ENCODE data around the gene UCKL1.
A peak's percentile ranks its signal among the peaks of the same experiment; 100 is the strongest.

Gene UCKL1

GRCh38 chr20:63946986-63947637 lies 9.1 kb downstream of the UCKL1 start:
- TF ChIP-seq CTCF (conservative IDR thresholded peaks at IDR 0.05): peak; percentile 16; the same call in 1 of the 2 replicates
- peak overlapping the region; percentile 77 for H3K27ac ChIP-seq

- no peak for TF ChIP-seq CTCF (conservative IDR thresholded peaks at IDR 0.05)
These were observed 10.0 kb downstream of the UCKL1 start for GRCh38 chr20:63945921-63946920.

GRCh38 chr20:63945031-63945658 lies 11.1 kb downstream of the UCKL1 start:
- peak overlapping the region; percentile 10; the same call in 1 of the 2 replicates for H3K27ac ChIP-seq
- TF ChIP-seq CTCF (conservative IDR thresholded peaks at IDR 0.05): no peak

More at GRCh38 chr20:63945921-63946920, 10.0 kb downstream of the UCKL1 start:
- peak overlapping the region; percentile 77 for H3K27ac ChIP-seq

GRCh38 chr20:63944078-63944941 lies 11.9 kb downstream of the UCKL1 start:
- peak overlapping the region; percentile 41; the same call in 1 of the 2 replicates for H3K27ac ChIP-seq
- TF ChIP-seq CTCF (conservative IDR thresholded peaks at IDR 0.05): no peak

- TF ChIP-seq CTCF (conservative IDR thresholded peaks at IDR 0.05): no peak
- peak overlapping the region; percentile 41; the same call in 1 of the 2 replicates for H3K27ac ChIP-seq
These were observed 12.5 kb downstream of the UCKL1 start for GRCh38 chr20:63943808-63944077.

- H3K27ac ChIP-seq: peak overlapping the region; percentile 41
- no peak for TF ChIP-seq CTCF (conservative IDR thresholded peaks at IDR 0.05)
These were observed 13.0 kb downstream of the UCKL1 start for GRCh38 chr20:63942969-63943807.
